ENCODE measurements around the gene PLSCR4. TPM values are rescaled to one million over a fixed set of nuclear protein-coding genes. Genes with fewer than 3 reads are reported as not detected.
"Not testable (repeated sequence)": the region's sequence is repeated elsewhere in the genome, so short reads cannot be mapped to it uniquely, and the experiment has no call there.

The PLSCR4 gene
- total RNA-seq, 1 donor from 2014 or later = 3.6 TPM

DNA sequence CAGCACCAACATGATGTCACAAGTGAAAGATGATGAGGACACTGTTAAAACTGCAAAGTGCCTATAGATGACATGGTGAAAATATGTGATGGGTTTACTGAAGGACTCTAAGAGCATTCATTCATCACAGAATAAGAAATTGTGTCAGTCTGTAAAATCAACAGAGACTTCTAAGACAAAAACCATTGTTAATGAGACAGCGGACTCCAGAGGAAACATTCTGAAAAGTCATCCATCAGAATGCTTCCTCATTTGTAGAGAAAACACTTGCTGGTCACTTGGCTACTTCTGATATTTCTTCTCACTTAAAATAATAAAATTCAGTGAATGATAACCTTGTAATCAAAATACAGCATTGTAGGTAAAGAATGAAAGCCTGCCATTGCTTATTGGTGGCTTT, 7.3 kb downstream of the PLSCR4 start:
- Histone ChIP-seq H3K27me3 (ENCODE audit: control insufficient read depth, insufficient read depth, low read length) (no peaks in the 10 kb centered on the region), H3K4me3 (ENCODE audit: low read depth, low read length) (no peak overlapping the region), H3K36me3 (ENCODE audit: control insufficient read depth, insufficient read depth, low read length) (no peaks in the 10 kb centered on the region)
- TF ChIP-seq, protein P1, sequence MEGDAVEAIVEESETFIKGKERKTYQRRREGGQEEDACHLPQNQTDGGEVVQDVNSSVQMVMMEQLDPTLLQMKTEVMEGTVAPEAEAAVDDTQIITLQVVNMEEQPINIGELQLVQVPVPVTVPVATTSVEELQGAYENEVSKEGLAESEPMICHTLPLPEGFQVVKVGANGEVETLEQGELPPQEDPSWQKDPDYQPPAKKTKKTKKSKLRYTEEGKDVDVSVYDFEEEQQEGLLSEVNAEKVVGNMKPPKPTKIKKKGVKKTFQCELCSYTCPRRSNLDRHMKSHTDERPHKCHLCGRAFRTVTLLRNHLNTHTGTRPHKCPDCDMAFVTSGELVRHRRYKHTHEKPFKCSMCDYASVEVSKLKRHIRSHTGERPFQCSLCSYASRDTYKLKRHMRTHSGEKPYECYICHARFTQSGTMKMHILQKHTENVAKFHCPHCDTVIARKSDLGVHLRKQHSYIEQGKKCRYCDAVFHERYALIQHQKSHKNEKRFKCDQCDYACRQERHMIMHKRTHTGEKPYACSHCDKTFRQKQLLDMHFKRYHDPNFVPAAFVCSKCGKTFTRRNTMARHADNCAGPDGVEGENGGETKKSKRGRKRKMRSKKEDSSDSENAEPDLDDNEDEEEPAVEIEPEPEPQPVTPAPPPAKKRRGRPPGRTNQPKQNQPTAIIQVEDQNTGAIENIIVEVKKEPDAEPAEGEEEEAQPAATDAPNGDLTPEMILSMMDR (IDR thresholded peaks at IDR 0.05; ENCODE audit: insufficient read depth, low read length, poor library complexity, severe bottlenecking) = no peak
- no peak for DNase-seq (ENCODE audit: low read depth)

DNA sequence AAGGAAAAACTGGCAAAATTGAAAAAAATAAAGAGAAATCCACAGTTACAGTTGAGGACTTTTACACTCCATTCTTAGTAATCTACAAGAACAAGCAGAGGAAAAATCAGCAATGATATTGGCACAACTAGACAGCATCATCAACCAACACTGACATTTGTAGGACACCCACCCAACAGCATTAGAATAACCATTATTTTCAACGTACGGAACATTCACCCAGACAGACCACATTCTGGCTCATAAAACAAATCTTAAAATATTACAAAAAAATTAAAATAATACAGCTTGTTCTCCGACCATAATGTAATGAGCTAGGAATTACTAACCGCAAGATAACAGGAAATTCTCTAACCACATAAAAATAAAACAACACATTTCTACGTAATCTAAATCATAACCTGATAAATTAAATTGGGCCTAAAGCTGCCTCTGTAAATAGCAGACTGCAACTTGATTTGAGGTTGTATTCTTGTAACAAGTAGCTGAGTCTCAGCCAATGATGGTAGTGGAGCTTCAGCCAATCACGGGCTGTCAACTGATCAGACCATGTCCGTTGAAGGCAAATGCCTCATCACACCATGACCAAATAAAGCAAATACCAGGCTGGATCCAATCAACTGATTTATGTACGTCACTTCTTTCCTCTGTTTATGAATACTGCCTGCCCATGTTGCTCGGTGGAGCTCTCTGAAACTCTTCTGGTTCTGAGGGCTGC, 9.2 kb downstream of the PLSCR4 start:
- no peak for DNase-seq (ENCODE audit: low read depth)
- no peaks in the 10 kb centered on the region for H3K36me3 ChIP-seq (ENCODE audit: control insufficient read depth, insufficient read depth, low read length)
- no peaks in the 10 kb centered on the region for H3K27me3 ChIP-seq (ENCODE audit: control insufficient read depth, insufficient read depth, low read length)
- no peak overlapping the region for H3K4me3 ChIP-seq (ENCODE audit: low read depth, low read length)
- TF ChIP-seq, protein P1 (IDR thresholded peaks at IDR 0.05; ENCODE audit: insufficient read depth, low read length, poor library complexity, severe bottlenecking) = no peak

DNA sequence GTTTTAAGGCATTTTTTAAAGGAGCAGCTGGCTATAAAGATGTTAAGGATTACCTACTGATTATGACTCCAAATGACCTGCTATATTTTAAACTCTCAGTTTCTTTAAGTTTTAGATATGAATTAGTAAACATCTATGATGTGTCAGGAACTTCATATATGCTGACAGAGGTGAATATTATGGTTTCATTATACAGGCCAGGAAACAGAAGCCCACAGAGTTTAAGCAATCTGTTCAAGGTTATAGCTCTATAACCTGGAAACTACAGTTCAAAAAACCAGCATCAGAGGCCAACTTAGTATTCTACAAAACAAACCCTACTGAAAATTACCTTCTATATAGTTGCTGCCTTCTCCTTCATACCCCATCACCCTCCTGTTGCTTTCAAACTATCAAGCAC, 17.4 kb downstream of the PLSCR4 start:
- no peak for DNase-seq (ENCODE audit: low read depth)
- H3K36me3 ChIP-seq (ENCODE audit: control insufficient read depth, insufficient read depth, low read length) = no peaks in the 10 kb centered on the region
- H3K27me3 ChIP-seq (ENCODE audit: control insufficient read depth, insufficient read depth, low read length) = no peaks in the 10 kb centered on the region
- H3K4me3 ChIP-seq (ENCODE audit: low read depth, low read length) = no peak overlapping the region
- TF ChIP-seq, protein P1 (IDR thresholded peaks at IDR 0.05; ENCODE audit: insufficient read depth, low read length, poor library complexity, severe bottlenecking) = no peak

DNA sequence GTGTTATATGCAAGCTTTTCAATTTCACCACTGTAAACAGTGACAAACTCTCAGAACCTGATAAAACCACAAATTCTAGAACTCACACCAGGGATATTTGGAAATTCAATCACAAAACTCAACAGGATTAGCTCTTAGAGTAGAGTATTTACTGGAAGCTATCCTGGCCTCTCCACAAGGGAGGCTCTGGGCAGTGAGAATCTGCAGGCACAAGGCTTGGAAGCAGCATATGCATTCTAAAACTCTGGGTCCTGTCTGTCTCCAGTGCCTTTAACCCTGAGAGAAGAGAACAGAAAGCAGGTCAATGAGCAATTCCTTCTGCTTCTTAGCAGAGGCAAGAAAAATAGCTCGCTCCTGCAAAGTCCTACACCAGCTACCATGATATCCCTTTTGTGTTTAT, 23.4 kb downstream of the PLSCR4 start:
- H3K27me3 ChIP-seq (ENCODE audit: control insufficient read depth, insufficient read depth, low read length) = no peaks in the 10 kb centered on the region
- no peak overlapping the region for H3K4me3 ChIP-seq (ENCODE audit: low read depth, low read length)
- TF ChIP-seq, protein P1 (IDR thresholded peaks at IDR 0.05; ENCODE audit: insufficient read depth, low read length, poor library complexity, severe bottlenecking) = no peak
- no peak for DNase-seq (ENCODE audit: low read depth)
- no peaks in the 10 kb centered on the region for H3K36me3 ChIP-seq (ENCODE audit: control insufficient read depth, insufficient read depth, low read length)

DNA sequence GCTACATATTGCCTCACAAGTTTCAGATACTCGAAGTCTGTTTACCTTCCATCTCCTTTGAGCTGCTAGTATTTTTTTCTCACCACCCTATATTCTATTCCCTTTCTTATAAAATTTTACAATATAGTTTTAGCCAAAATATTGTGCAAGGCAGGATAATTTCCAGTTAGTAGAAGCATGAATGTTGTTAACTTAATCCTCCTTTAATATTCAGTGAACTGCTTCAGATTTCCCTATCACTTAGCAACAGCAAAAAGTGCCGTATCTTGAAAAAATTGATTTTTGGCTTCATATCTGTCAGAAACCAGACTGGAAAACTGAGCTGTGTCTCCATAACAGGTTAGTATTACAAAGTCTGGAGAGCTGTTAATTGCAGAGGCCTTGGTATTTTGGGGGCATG, 24.0 kb downstream of the PLSCR4 start:
- no peaks in the 10 kb centered on the region for H3K36me3 ChIP-seq (ENCODE audit: control insufficient read depth, insufficient read depth, low read length)
- no peak for DNase-seq (ENCODE audit: low read depth)
- no peak overlapping the region for H3K4me3 ChIP-seq (ENCODE audit: low read depth, low read length)
- TF ChIP-seq, protein P1 (IDR thresholded peaks at IDR 0.05; ENCODE audit: insufficient read depth, low read length, poor library complexity, severe bottlenecking) = no peak
- no peaks in the 10 kb centered on the region for H3K27me3 ChIP-seq (ENCODE audit: control insufficient read depth, insufficient read depth, low read length)

DNA sequence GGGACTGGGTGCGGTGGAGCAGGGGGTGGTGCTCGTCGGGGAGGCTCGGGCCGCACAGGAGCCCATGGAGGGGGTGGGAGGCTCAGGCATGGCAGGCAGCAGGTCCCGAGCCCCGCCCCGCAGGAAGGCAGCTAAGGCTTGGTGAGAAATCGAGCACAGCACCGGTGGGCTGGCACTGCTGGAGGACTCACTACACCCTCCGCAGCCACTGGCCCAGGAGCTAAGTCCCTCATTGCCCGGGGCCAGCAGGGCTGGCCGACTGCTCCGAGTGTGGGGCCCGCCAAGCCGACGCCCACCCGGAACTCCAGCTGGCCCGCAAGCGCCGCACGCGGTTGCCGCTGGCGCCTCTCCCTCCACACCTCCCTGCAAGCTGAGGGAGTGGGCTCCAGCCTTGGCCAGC, 25.4 kb downstream of the PLSCR4 start:
- H3K27me3 ChIP-seq (ENCODE audit: control insufficient read depth, insufficient read depth, low read length); H3K4me3 ChIP-seq (ENCODE audit: low read depth, low read length); H3K36me3 ChIP-seq (ENCODE audit: control insufficient read depth, insufficient read depth, low read length); DNase-seq (ENCODE audit: low read depth): not testable (repeated sequence)
